GM12878 (cell line): ENCODE data around the gene ZPR1. TPM values are rescaled to one million over a fixed set of nuclear protein-coding genes. Genes with fewer than 3 reads are reported as not detected.
"Not testable (repeated sequence)": the region's sequence is repeated elsewhere in the genome, so short reads cannot be mapped to it uniquely, and the experiment has no call there.

Experiments
- ATAC-seq: fragments of 200-7000 bp; cut with Tn5 transposase; 3 replicates; pipeline ENCODE4 v1.9.1; 2020; ENCODE audit warnings: mild to moderate bottlenecking, moderate library complexity
- BruUV-seq: library from RNA; stranded (reverse); fragments of 400-500 nt; replicated peaks from 2 replicates; lab custom pipeline; 2021; lab: Mats Ljungman, UMichigan
- CTCF ChIA-PET: fragments of 300-600 bp; sonication (Branson Sonifier 250); formaldehyde crosslinking; extraction: SDS; loops from one replicate; lab custom pipeline; 2021; ENCODE audit warnings: inconsistent platforms; lab: Yijun Ruan, JAX
- POLR2A ChIA-PET: fragments of 350-600 bp; formaldehyde crosslinking; extraction: SDS; loops from one replicate; lab custom pipeline; 2021; ENCODE audit warnings: inconsistent platforms; lab: Charles Lee
- RAD21 ChIA-PET: fragments of 300-600 bp; sonication (Branson Sonifier 250); formaldehyde crosslinking; loops from one replicate; lab custom pipeline; 2023; ENCODE audit warnings: antibody characterized with exemption; ENCODE audit not compliant: unreplicated experiment; lab: Charles Lee
- SMC1A ChIA-PET: fragments of 300-600 bp; sonication (Branson Sonifier 250); formaldehyde crosslinking; loops from one replicate; lab custom pipeline; 2023; ENCODE audit not compliant: unreplicated experiment, uncharacterized antibody; lab: Charles Lee
- DNase-seq: peaks from one replicate; pipeline ENCODE4 v3.0.0-alpha.2; 2011; ENCODE audit warnings: low read depth, low spot score
- FAIRE-seq: peaks from 3 replicates; lab custom pipeline; 2011; peaks lifted over from hg19 to GRCh38; lab: Jason Lieb, UNC
- H2AFZ ChIP-seq: 2 replicates; pipeline ENCODE4 v1.6.0; 2011; ENCODE audit warnings: low read depth, low read length, control low read depth; ENCODE audit not compliant: control insufficient read depth
- H3K27ac ChIP-seq: 2 replicates; pipeline ENCODE4 v1.5.1; 2011; ENCODE audit warnings: control low read depth; ENCODE audit not compliant: control insufficient read depth, insufficient read depth
- H3K27me3 ChIP-seq, 2 experiments: replicated peaks in 1 of 2; 2 replicates each; pipeline versions ENCODE4 v1.6.0 to v1.6.1; 2011; ENCODE audit warnings: low read length in 1 of 2; ENCODE audit not compliant: control insufficient read depth in 2 of 2, insufficient read depth in 2 of 2
- H3K36me3 ChIP-seq, 2 experiments: 2 replicates each; pipeline ENCODE4 v1.5.1; 2011; ENCODE audit warnings: low read length in 1 of 2; ENCODE audit not compliant: control insufficient read depth in 2 of 2, insufficient read depth in 2 of 2
- H3K4me1 ChIP-seq: 2 replicates; pipeline ENCODE4 v1.6.1; 2011; ENCODE audit warnings: mild to moderate bottlenecking, low read length, moderate library complexity, mixed read lengths; ENCODE audit not compliant: control insufficient read depth, insufficient read depth
- H3K4me2 ChIP-seq: 2 replicates; pipeline ENCODE4 v1.6.0; 2011; ENCODE audit warnings: control low read depth; ENCODE audit not compliant: control insufficient read depth, insufficient read depth
- H3K4me3 ChIP-seq: fragments of 200-600 bp; sonication (generic); 2 replicates; pipeline ENCODE4 v1.5.1; 2016
- H3K79me2 ChIP-seq: 2 replicates; pipeline ENCODE4 v1.6.0; 2011; ENCODE audit warnings: low read length; ENCODE audit not compliant: control insufficient read depth, insufficient read depth
- H3K9ac ChIP-seq: 2 replicates; pipeline ENCODE4 v1.8.0; 2011; ENCODE audit warnings: low read length, control low read depth, mixed read lengths; ENCODE audit not compliant: control insufficient read depth, insufficient read depth
- H3K9me3 ChIP-seq: replicated peaks from 3 replicates; pipeline ENCODE4 v1.5.1; 2011; ENCODE audit warnings: mild to moderate bottlenecking, low read length; ENCODE audit not compliant: control insufficient read depth, insufficient read depth
- H4K20me1 ChIP-seq: 2 replicates; pipeline ENCODE4 v1.6.0; 2011; ENCODE audit not compliant: control insufficient read depth, insufficient read depth
- CBX5 ChIP-seq: sonication (generic); IDR thresholded peaks from 2 replicates; pipeline ENCODE4 v1.6.1; 2016; ENCODE audit warnings: low read depth, moderate library complexity, mild to moderate bottlenecking, inconsistent platforms
- ELK1 ChIP-seq: IDR thresholded peaks from 2 replicates; pipeline ENCODE4 v1.6.1; 2012; ENCODE audit warnings: low read depth, low read length, improper control_type of control experiment
- PRDM15 ChIP-seq: fragments of 450-650 bp; formaldehyde crosslinking; IDR thresholded peaks from 2 replicates; pipeline ENCODE4 v1.4.0; 2020; ENCODE audit warnings: mild to moderate bottlenecking, moderate library complexity
- SPI1 ChIP-seq: IDR thresholded peaks from 2 replicates; pipeline ENCODE4 v1.6.1; 2011; ENCODE audit warnings: low read depth, mild to moderate bottlenecking, low read length, moderate library complexity, borderline replicate concordance; ENCODE audit not compliant: insufficient read depth
- TCF12 ChIP-seq: IDR thresholded peaks from 2 replicates; pipeline ENCODE4 v1.6.1; 2011; ENCODE audit warnings: low read depth, mild to moderate bottlenecking, low read length
- TCF7 ChIP-seq: IDR thresholded peaks from 2 replicates; pipeline ENCODE4 v1.6.1; 2014; ENCODE audit warnings: antibody characterized with exemption, borderline replicate concordance
- WGBS: methylation state at CpG from one replicate; pipeline ENCODE4 v1.1.6; 2016; ENCODE audit warnings: low lambda C conversion rate; ENCODE audit not compliant: insufficient replicate concordance, insufficient coverage; ENCODE audit errors: missing lambda C conversion rate; 5-methylcytosine and 5-hydroxymethylcytosine counted together
- in situ Hi-C: fragments of 300-500 bp; cut with MboI; formaldehyde crosslinking; loops from 9 replicates; pipeline ENCODE4 v1.14.3; 2018; ENCODE audit warnings: mixed read lengths
- intact Hi-C: fragments of 100-400 bp; cut with micrococcal nuclease; formaldehyde crosslinking; loops from one replicate; pipeline ENCODE4 v1.14.2; 2022; ENCODE audit not compliant: unreplicated experiment
- polyA plus RNA-seq, 11 experiments: library from polyadenylated mRNA; depleted of rRNA in 4 of 11; unstranded in 6 of 11; stranded (reverse) in 5 of 11; fragments of >200 nt; fragmentation: Nextera tagmentation in 4 of 11; fragmentation: Illumina TruSeq in 1 of 11; extraction: Ambion mirVana in 4 of 11; extraction: Trizol in 1 of 11; gene quantifications; 1 replicate in 1 of 11; 2 replicates in 10 of 11; pipeline versions ENCODE4 v1.2.1 to v1.2.3, GENCODE V29; 2011 to 2016; ENCODE audit warnings: inconsistent platforms in 2 of 11, missing spikeins in 2 of 11, low read depth in 1 of 11
- total RNA-seq, 4 experiments: library from RNA; depleted of rRNA in 3 of 4; stranded (reverse); fragments of >200 nt in 3 of 4; fragmentation: Illumina TruSeq in 1 of 4; extraction: Trizol in 1 of 4; gene quantifications; 2 replicates each; pipeline versions ENCODE4 v1.2.1 to v1.2.3, GENCODE V29; 2013 to 2021

ZPR1 gene
- total and polyA plus RNA-seq, 10 of the 15 experiments (the other 5 are each of a cell fraction or from before 2014, with no cell fraction given): 9.3 to 89.7 (median 54.7) TPM

- Histone ChIP-seq H4K20me1 (no peaks in the 10 kb centered on the region), H2AFZ (peak overlapping the region; percentile 88), H3K36me3 (no peaks in the 10 kb centered on the region), H3K9ac (peak overlapping the region; percentile 65), H3K79me2 (no peaks in the 10 kb centered on the region), H3K4me3 (peak overlapping the region; percentile 52; the same call in 1 of the 2 replicates), H3K4me1 (peaks cover 8% of the 10 kb centered on the region; the same call in 1 of the 2 replicates), H3K27ac (peak overlapping the region; percentile 20; the same call in 1 of the 2 replicates), H3K27me3 (no peaks in the 10 kb centered on the region), H3K4me2 (peak overlapping the region; percentile 17), H3K9me3 (no peaks in the 10 kb centered on the region)
- SMC1A ChIA-PET: interaction anchor here (0.6 to 2.8 kb wide), 23 partner anchors 13 to 395 kb away, joined by 3 to 42 read pairs (median 4); partner anchors contain the start of genes APOA5 and ZPR1
- CTCF ChIA-PET: interaction anchor here (0.6 to 7.3 kb wide), 47 partner anchors 8 to 397 kb away, joined by 3 to 183 read pairs (median 5); partner anchors contain the start of genes APOA4, APOA5, BUD13 and PAFAH1B2
- intact Hi-C loops: loop anchor here (5.0 kb wide), 1 partner anchor 392 kb away; no protein-coding TSS in a partner anchor
- FAIRE-seq (no peak), DNase-seq (no peak), ATAC-seq (peak; percentile 40)
- no peak for TF ChIP-seq PRDM15
- TF ChIP-seq TCF7: 0 out of 2 replicates have a peak, but pooled peaks have one; percentile 2
- TF ChIP-seq ELK1: 0 out of 2 replicates have a peak, but pooled peaks have one; percentile 16
- no peak for TF ChIP-seq TCF12
- no peak for TF ChIP-seq CBX5
- TF ChIP-seq SPI1: peak; percentile 50
- RAD21 ChIA-PET: interaction anchor here (0.6 to 2.7 kb wide), 22 partner anchors 15 to 309 kb away, joined by 3 to 56 read pairs (median 4); partner anchors contain the start of genes APOA5, PAFAH1B2 and ZPR1
- 41% methylated on average over 28 of the region's 28 CpGs for WGBS
- POLR2A ChIA-PET: interaction anchor here (0.8 to 3.0 kb wide), 8 partner anchors 16 to 396 kb away, joined by 3 to 10 read pairs (median 4); partner anchors contain the start of genes APOA5 and PCSK7
- no TSS peak for BruUV-seq
- in situ Hi-C loops: no loop called here
Measured at GRCh38 chr11:116835042-116835772, 47.4 kb upstream of the ZPR1 start.

- 69% methylated on average over 13 of the region's 13 CpGs for WGBS
- H4K20me1 ChIP-seq, DNase-seq, in situ Hi-C loops, BruUV-seq, H2AFZ ChIP-seq, ATAC-seq, H3K27ac ChIP-seq, H3K79me2 ChIP-seq, H3K4me1 ChIP-seq, H3K36me3 ChIP-seq, H3K9me3 ChIP-seq, H3K9ac ChIP-seq, FAIRE-seq, H3K4me3 ChIP-seq, H3K27me3 ChIP-seq: not testable (repeated sequence)
- ChIA-PET CTCF (interaction anchor here (1.1 to 7.3 kb wide), 7 partner anchors 12 to 270 kb away, joined by 3 to 183 read pairs (median 24); partner anchors contain the start of genes APOA4, APOA5 and ZPR1), SMC1A (interaction anchor here (1.0 to 2.8 kb wide), 2 partner anchors 18 to 271 kb away, joined by 4 to 42 read pairs; no protein-coding TSS in a partner anchor), POLR2A (interaction anchor here (1.8 to 3.0 kb wide), 2 partner anchors 19 to 44 kb away, joined by 9 to 10 read pairs; partner anchors contain the start of gene APOA5), RAD21 (interaction anchor here (2.2 to 2.5 kb wide), 2 partner anchors 19 to 40 kb away, joined by 13 to 32 read pairs; no protein-coding TSS in a partner anchor)
- H3K4me2 ChIP-seq: 0 out of 2 replicates have a peak overlapping the region, but pooled peaks have one; percentile 9
- intact Hi-C loops: loop anchor here (5.0 kb wide), 1 partner anchor 393 kb away; no protein-coding TSS in a partner anchor
Measured at GRCh38 chr11:116834535-116835041, 46.8 kb upstream of the ZPR1 start.
